ENCODE data around the gene DNM3. TPM values are rescaled to one million over a fixed set of nuclear protein-coding genes. Genes with fewer than 3 reads are reported as not detected.

Gene DNM3
- total RNA-seq, 1 experiment from 2014 or later, result 2.7 TPM

DNA sequence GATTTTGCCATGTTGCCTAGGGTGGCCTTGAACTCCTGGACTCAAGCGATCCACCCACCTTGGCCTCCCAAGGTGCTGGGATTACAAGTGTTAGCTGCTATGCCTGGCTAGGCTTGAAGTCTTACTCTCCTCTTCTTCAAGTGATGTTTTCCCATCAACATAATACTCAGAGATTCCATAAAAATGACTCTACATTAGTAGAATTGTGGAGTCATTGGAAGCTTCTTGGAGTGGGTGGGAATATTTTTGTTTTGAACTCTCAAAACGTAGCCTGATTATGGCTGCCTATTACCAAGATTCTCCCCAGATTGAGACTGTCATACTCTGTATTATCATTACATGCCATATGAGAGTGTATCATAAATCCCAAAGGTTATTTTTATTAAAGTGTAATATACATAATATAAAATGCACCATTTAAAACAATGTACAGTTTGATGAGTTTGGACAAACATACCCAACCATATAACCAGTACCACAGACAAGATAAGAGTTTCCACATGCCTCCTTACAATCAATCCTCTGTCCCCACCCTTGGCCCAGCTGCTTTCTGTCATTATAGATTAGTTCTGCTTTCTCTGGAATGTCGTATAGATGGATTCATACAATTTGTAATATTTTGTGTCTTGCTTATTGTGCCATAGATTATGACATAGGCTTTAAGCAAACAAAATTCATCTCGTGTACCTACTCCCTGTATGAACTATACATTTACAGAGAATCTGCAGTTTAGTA lies 8.0 kb upstream of the DNM3 start:
- WGBS (ENCODE audit: extremely low coverage, insufficient read length, low lambda C conversion rate), result no CpG with 5 or more reads among the region's 4 CpGs
- H2BK15ac ChIP-seq (ENCODE audit: low read depth, low read length), result no peak overlapping the region
- no peak overlapping the region for H3K27ac ChIP-seq (ENCODE audit: insufficient read length, low read depth, low read length)
- Mint-ChIP-seq H3K27ac (no peak overlapping the region), H3K36me3 (ENCODE audit: insufficient read depth in 1 of 3, low read depth in 3 of 3) (peaks cover 0 to 3% (median 0%) of the 10 kb centered on the region in 3 experiments; a peak in 2 of 7 replicates), H3K4me1 (peaks cover 0 to 5% of the 10 kb centered on the region in 2 experiments; a peak in 1 of 4 replicates), H3K9me3 (peaks cover 6% of the 10 kb centered on the region in 2 experiments; a peak in 3 of 5 replicates), H3K4me3 (no peak overlapping the region), H3K27me3 (ENCODE audit: low read depth) (peaks cover 2% of the 10 kb centered on the region; the same call in 1 of the 2 replicates)
- no peak overlapping the region for H3K4me2 ChIP-seq (ENCODE audit: insufficient read depth, insufficient read length, low read length)
- H2AK5ac ChIP-seq (ENCODE audit: insufficient read length, low read length), result no peak overlapping the region
- H4K8ac ChIP-seq (replicated peaks; ENCODE audit: insufficient read length, low read depth, low read length), result no peak overlapping the region
- H3K4ac ChIP-seq (ENCODE audit: low read depth, low read length), result no peak overlapping the region
- no peak overlapping the region for H2BK20ac ChIP-seq (ENCODE audit: low read depth, low read length, poor library complexity, severe bottlenecking)
- no peak for DNase-seq
- no peak overlapping the region for H3K9ac ChIP-seq (ENCODE audit: extremely low read depth, insufficient read length, low read length)
- H4K91ac ChIP-seq (ENCODE audit: insufficient read length, low read depth, low read length), result no peak overlapping the region
- H3K14ac ChIP-seq (ENCODE audit: insufficient read depth, low read length), result no peak overlapping the region
- no peak overlapping the region for H2AFZ ChIP-seq (ENCODE audit: low read length)
- no peaks in the 10 kb centered on the region for H3K4me1 ChIP-seq (ENCODE audit: insufficient read depth, low read length)
- no peaks in the 10 kb centered on the region for H3K9me3 ChIP-seq (ENCODE audit: control insufficient read depth, low read depth, low read length)
- no peak overlapping the region for H2BK5ac ChIP-seq (ENCODE audit: insufficient read length, low read length)
- H3K79me2 ChIP-seq (ENCODE audit: insufficient read depth, low read length), result no peaks in the 10 kb centered on the region
- TF ChIP-seq, protein P1, sequence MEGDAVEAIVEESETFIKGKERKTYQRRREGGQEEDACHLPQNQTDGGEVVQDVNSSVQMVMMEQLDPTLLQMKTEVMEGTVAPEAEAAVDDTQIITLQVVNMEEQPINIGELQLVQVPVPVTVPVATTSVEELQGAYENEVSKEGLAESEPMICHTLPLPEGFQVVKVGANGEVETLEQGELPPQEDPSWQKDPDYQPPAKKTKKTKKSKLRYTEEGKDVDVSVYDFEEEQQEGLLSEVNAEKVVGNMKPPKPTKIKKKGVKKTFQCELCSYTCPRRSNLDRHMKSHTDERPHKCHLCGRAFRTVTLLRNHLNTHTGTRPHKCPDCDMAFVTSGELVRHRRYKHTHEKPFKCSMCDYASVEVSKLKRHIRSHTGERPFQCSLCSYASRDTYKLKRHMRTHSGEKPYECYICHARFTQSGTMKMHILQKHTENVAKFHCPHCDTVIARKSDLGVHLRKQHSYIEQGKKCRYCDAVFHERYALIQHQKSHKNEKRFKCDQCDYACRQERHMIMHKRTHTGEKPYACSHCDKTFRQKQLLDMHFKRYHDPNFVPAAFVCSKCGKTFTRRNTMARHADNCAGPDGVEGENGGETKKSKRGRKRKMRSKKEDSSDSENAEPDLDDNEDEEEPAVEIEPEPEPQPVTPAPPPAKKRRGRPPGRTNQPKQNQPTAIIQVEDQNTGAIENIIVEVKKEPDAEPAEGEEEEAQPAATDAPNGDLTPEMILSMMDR (conservative IDR thresholded peaks at IDR 0.05), result no peak
- H4K20me1 ChIP-seq (ENCODE audit: control insufficient read depth, insufficient read depth, insufficient read length), result no peaks in the 10 kb centered on the region
- H3K27me3 ChIP-seq (ENCODE audit: insufficient read depth, low read length), result no peaks in the 10 kb centered on the region
- H3K23me2 ChIP-seq (ENCODE audit: insufficient read length, low read depth, low read length, poor library complexity, severe bottlenecking), result no peaks in the 10 kb centered on the region
- H3K18ac ChIP-seq (ENCODE audit: insufficient read length, low read depth, low read length), result no peak overlapping the region
- H3K56ac ChIP-seq (ENCODE audit: insufficient read length, low read depth, low read length), result no peak overlapping the region
- H3T11ph ChIP-seq (ENCODE audit: low read length), result no peak overlapping the region
- H3K23ac ChIP-seq (ENCODE audit: insufficient read length, low read depth, low read length), result no peak overlapping the region
- no peak overlapping the region for H2BK12ac ChIP-seq (ENCODE audit: insufficient read length, low read depth, low read length)
- H4K5ac ChIP-seq (ENCODE audit: insufficient read length, low read depth, low read length), result no peak overlapping the region
- no peak overlapping the region for H2BK120ac ChIP-seq (ENCODE audit: low read depth, low read length, poor library complexity, severe bottlenecking)
- no peaks in the 10 kb centered on the region for H3K79me1 ChIP-seq (ENCODE audit: insufficient read depth, low read depth, low read length, poor library complexity, severe bottlenecking)
